Upper lobe of right lung (tissue), 1 donor: ENCODE measurements around the gene OR5AU1. TPM values are rescaled to one million over a fixed set of nuclear protein-coding genes. Genes with fewer than 3 reads are reported as not detected.

Source experiments
- ATAC-seq: fragments of 200-7000 bp; cut with Tn5 transposase; one replicate; pipeline ENCODE4 v1.9.1; 2020; ENCODE audit warnings: mild to moderate bottlenecking, moderate library complexity
- DNase-seq: peaks from one replicate; pipeline ENCODE4 v3.0.0-alpha.2; 2020
- H3K27ac ChIP-seq: fragments of 200-600 bp; one replicate; pipeline ENCODE4 v1.8.0; 2022
- H3K27me3 ChIP-seq: fragments of 200-600 bp; one replicate; pipeline ENCODE4 v1.8.0; 2022; ENCODE audit warnings: mild to moderate bottlenecking
- H3K36me3 ChIP-seq: fragments of 200-600 bp; one replicate; pipeline ENCODE4 v1.8.0; 2022
- H3K4me1 ChIP-seq: fragments of 200-600 bp; one replicate; pipeline ENCODE4 v1.8.0; 2022
- H3K4me3 ChIP-seq: fragments of 200-600 bp; one replicate; pipeline ENCODE4 v1.8.0; 2022; ENCODE audit warnings: mild to moderate bottlenecking
- H3K9me3 ChIP-seq: fragments of 200-600 bp; one replicate; pipeline ENCODE4 v1.8.0; 2022
- CTCF ChIP-seq: fragments of 200-600 bp; IDR thresholded peaks from one replicate; pipeline ENCODE4 v1.8.0; 2022; ENCODE audit warnings: antibody characterized with exemption
- intact Hi-C: fragments of 100-400 bp; cut with DNase I; formaldehyde crosslinking; loops from one replicate; pipeline ENCODE4 v1.11.0; 2022
- total RNA-seq: library from RNA; stranded (reverse); fragmentation: NEBNext Ultra II Directional; extraction: Animal tissue kit (Norgen Biotek cat#: 25700); gene quantifications from one replicate; pipeline ENCODE4 v1.2.1, GENCODE V29; 2021
- donor health status: DM: no; HTN: yes; CAD: no; lungs with severe emphysema.

Gene OR5AU1
- total RNA-seq, 1 donor from 2014 or later = not detected

- peaks cover 15% of the 10 kb centered on the region for H3K36me3 ChIP-seq
- no peaks in the 10 kb centered on the region for H3K9me3 ChIP-seq
- H3K27ac ChIP-seq = no peak overlapping the region
- intact Hi-C loops = no loop called here
- peaks cover 1% of the 10 kb centered on the region for H3K4me1 ChIP-seq
- ATAC-seq = no peak
- no peak for DNase-seq
- no peaks in the 10 kb centered on the region for H3K27me3 ChIP-seq
- no peak overlapping the region for H3K4me3 ChIP-seq
- TF ChIP-seq CTCF = no peak
Observed at GRCh38 chr14:21201732-21202462, 46.0 kb upstream of the OR5AU1 start.

GRCh38 chr14:21200752-21201461, 45.0 kb upstream of the OR5AU1 start:
- no peaks in the 10 kb centered on the region for H3K27me3 ChIP-seq
- DNase-seq (no peak), ATAC-seq (no peak)
- H3K9me3 ChIP-seq = no peaks in the 10 kb centered on the region
- H3K4me1 ChIP-seq = no peaks in the 10 kb centered on the region
- intact Hi-C loops = no loop called here
- TF ChIP-seq CTCF = no peak
- peaks cover 8% of the 10 kb centered on the region for H3K36me3 ChIP-seq
- no peak overlapping the region for H3K4me3 ChIP-seq
- H3K27ac ChIP-seq = no peak overlapping the region

- TF ChIP-seq CTCF = no peak
- ATAC-seq (no peak), DNase-seq (no peak)
- intact Hi-C loops = no loop called here
- Histone ChIP-seq H3K9me3 (no peaks in the 10 kb centered on the region), H3K27ac (no peak overlapping the region), H3K36me3 (peaks cover 3% of the 10 kb centered on the region), H3K4me3 (no peak overlapping the region), H3K27me3 (no peaks in the 10 kb centered on the region), H3K4me1 (no peaks in the 10 kb centered on the region)
Observed at GRCh38 chr14:21199611-21200560, 44.0 kb upstream of the OR5AU1 start.

- H3K27me3 ChIP-seq = no peaks in the 10 kb centered on the region
Observed at GRCh38 chr14:21197418-21198205, 41.7 kb upstream of the OR5AU1 start.

More at GRCh38 chr14:21197418-21198205, 41.7 kb upstream of the OR5AU1 start:
- intact Hi-C loops = no loop called here
- H3K4me1 ChIP-seq = no peaks in the 10 kb centered on the region
- H3K27ac ChIP-seq = no peak overlapping the region
- no peak overlapping the region for H3K4me3 ChIP-seq
- no peak for TF ChIP-seq CTCF
- no peaks in the 10 kb centered on the region for H3K9me3 ChIP-seq
- H3K36me3 ChIP-seq = no peaks in the 10 kb centered on the region
- no peak for ATAC-seq
- no peak for DNase-seq
